Fibroblast of peridontal ligament (primary cell): ENCODE results near the gene CEP120.
A peak's percentile ranks its signal among the peaks of the same experiment; 100 is the strongest.
"Not testable (repeated sequence)": the region's sequence is repeated elsewhere in the genome, so short reads cannot be mapped to it uniquely, and the experiment has no call there.

Experiments
- DNase-seq: peaks from one replicate; pipeline ENCODE4 v3.0.0-alpha.2; 2010; ENCODE audit errors: extremely low read depth

The CEP120 gene

GRCh38 chr5:123438902-123439301 is 15.7 kb upstream of the CEP120 start:
- DNase-seq = no peak

GRCh38 chr5:123438244-123438643 is 15.0 kb upstream of the CEP120 start:
- no peak for DNase-seq

GRCh38 chr5:123436201-123436600 is 13.0 kb upstream of the CEP120 start:
- no peak for DNase-seq

GRCh38 chr5:123434796-123435195 is 11.6 kb upstream of the CEP120 start:
- no peak for DNase-seq

GRCh38 chr5:123433596-123433995 is 10.4 kb upstream of the CEP120 start:
- no peak for DNase-seq

- not testable (repeated sequence) for DNase-seq
These were observed 7.2 kb upstream of the CEP120 start for GRCh38 chr5:123430441-123430840.

GRCh38 chr5:123429993-123430392 is 6.8 kb upstream of the CEP120 start:
- peak; percentile 93 for DNase-seq

- DNase-seq = no peak
These were observed 6.2 kb upstream of the CEP120 start for GRCh38 chr5:123429221-123429954.

GRCh38 chr5:123428521-123429220 is 5.5 kb upstream of the CEP120 start:
- DNase-seq = no peak

- DNase-seq = no peak
These were observed 4.1 kb upstream of the CEP120 start for GRCh38 chr5:123427281-123427680.

GRCh38 chr5:123425431-123425830 is 2.2 kb upstream of the CEP120 start:
- no peak for DNase-seq

- peak; percentile 42 for DNase-seq
These were observed 548 bp downstream of the CEP120 start for GRCh38 chr5:123422433-123423277.

- DNase-seq = peak; percentile 14
These were observed 1.4 kb downstream of the CEP120 start for GRCh38 chr5:123421773-123422172.

GRCh38 chr5:123414974-123415373 is 8.2 kb downstream of the CEP120 start:
- no peak for DNase-seq

GRCh38 chr5:123412206-123412605 is 11.0 kb downstream of the CEP120 start:
- DNase-seq = no peak

GRCh38 chr5:123401999-123402398 is 21.2 kb downstream of the CEP120 start:
- not testable (repeated sequence) for DNase-seq

GRCh38 chr5:123401320-123401719 is 21.9 kb downstream of the CEP120 start:
- no peak for DNase-seq

GRCh38 chr5:123400870-123401291 is 22.3 kb downstream of the CEP120 start:
- not testable (repeated sequence) for DNase-seq

- no peak for DNase-seq
These were observed 25.0 kb downstream of the CEP120 start for GRCh38 chr5:123398058-123398733.

- no peak for DNase-seq
These were observed 25.7 kb downstream of the CEP120 start for GRCh38 chr5:123397538-123397937.

GRCh38 chr5:123391009-123391408 is 32.2 kb downstream of the CEP120 start:
- DNase-seq = no peak

GRCh38 chr5:123389794-123390193 is 33.4 kb downstream of the CEP120 start:
- no peak for DNase-seq
